T-helper 2 cell (primary cell): Measurements from ENCODE around the gene RPS26.
"Not testable (repeated sequence)": the region's sequence is repeated elsewhere in the genome, so short reads cannot be mapped to it uniquely, and the experiment has no call there.

Experiments used
- DNase-seq, 5 experiments: peaks; one replicate each; pipeline versions ENCODE4 v3.0.0 to v3.0.0-alpha.2; 2012 to 2022
- total RNA-seq, 2 donors: gene quantifications; one replicate each; lab custom pipeline; 2026; lab: John Stamatoyannopoulos, UW

The RPS26 gene
- total RNA-seq, result 92.9 to 257 reads per million in 2 donors

- peak; percentile 73 to 100 (median 90) for DNase-seq
Observed at GRCh38 chr12:56041552-56042429, at the start of gene RPS26. Gene RPS26 (plus strand): TSS chr12:56041918. CDS start chr12:56042167, 249 bp downstream.

GRCh38 chr12:55993230-55993853, 48.4 kb upstream of the RPS26 start:
- DNase-seq, result no peak

- DNase-seq, result no peak
Observed at GRCh38 chr12:55995366-55995765, 46.4 kb upstream of the RPS26 start.

GRCh38 chr12:55996201-55996714, 45.5 kb upstream of the RPS26 start:
- peak in 4 of 5 experiments; percentile 38 to 74 (median 48) for DNase-seq

GRCh38 chr12:55996715-55997534, 44.8 kb upstream of the RPS26 start, which contains the start of gene SUOX:
Gene SUOX (plus strand): TSS chr12:55997276. CDS start chr12:56002222, 4,946 bp downstream.
- peak in 1 of 5 experiments; percentile 44 for DNase-seq

- DNase-seq, result no peak
Observed at GRCh38 chr12:55997535-55997859, 44.2 kb upstream of the RPS26 start.

GRCh38 chr12:55999522-55999921, 42.2 kb upstream of the RPS26 start:
- DNase-seq, result peak in 1 of 5 experiments; percentile 59

GRCh38 chr12:55999999-56000540, 41.6 kb upstream of the RPS26 start:
- not testable (repeated sequence) for DNase-seq

- no peak for DNase-seq
Observed at GRCh38 chr12:56001487-56002100, 40.1 kb upstream of the RPS26 start.

- not testable (repeated sequence) for DNase-seq
Observed at GRCh38 chr12:56003376-56003775, 38.3 kb upstream of the RPS26 start.

GRCh38 chr12:56004211-56004610, 37.5 kb upstream of the RPS26 start:
- DNase-seq, result no peak

GRCh38 chr12:56007564-56008559, 33.9 kb upstream of the RPS26 start:
- peak; percentile 39 to 66 (median 63) for DNase-seq

- DNase-seq, result no peak
Observed at GRCh38 chr12:56010111-56010570, 31.6 kb upstream of the RPS26 start.

- DNase-seq, result no peak
Observed at GRCh38 chr12:56011509-56012090, 30.1 kb upstream of the RPS26 start.

GRCh38 chr12:56013482-56013881, 28.2 kb upstream of the RPS26 start:
- DNase-seq, result no peak

GRCh38 chr12:56014205-56014604, 27.5 kb upstream of the RPS26 start:
- no peak for DNase-seq

GRCh38 chr12:56017181-56017580, 24.5 kb upstream of the RPS26 start:
- no peak for DNase-seq

GRCh38 chr12:56018356-56018755, 23.4 kb upstream of the RPS26 start:
- DNase-seq, result no peak

- DNase-seq, result peak in 1 of 5 experiments; percentile 60
Observed at GRCh38 chr12:56020423-56021184, 21.1 kb upstream of the RPS26 start, which contains the start of gene IKZF4. Gene IKZF4 (plus strand): TSS chr12:56021043. CDS start chr12:56021494, 451 bp downstream.
